HUES64 (cell line): ENCODE results near the gene MARVELD1.

ENCODE experiments used
- H3K27ac ChIP-seq: 2 replicates; pipeline ENCODE4 v1.7.0; 2013; ENCODE audit warnings: low read depth, low read length, inconsistent platforms
- H3K27me3 ChIP-seq: 2 replicates; pipeline ENCODE4 v1.6.1; 2013; ENCODE audit warnings: mild to moderate bottlenecking, low read length; ENCODE audit not compliant: insufficient read depth
- H3K36me3 ChIP-seq: 2 replicates; pipeline ENCODE4 v1.6.1; 2013; ENCODE audit warnings: mild to moderate bottlenecking, low read length; ENCODE audit not compliant: insufficient read depth
- H3K4me1 ChIP-seq: 2 replicates; pipeline ENCODE4 v1.6.1; 2013; ENCODE audit warnings: mild to moderate bottlenecking, low read length, moderate library complexity; ENCODE audit not compliant: insufficient read depth
- H3K4me3 ChIP-seq: 2 replicates; pipeline ENCODE4 v1.5.1; 2013; ENCODE audit warnings: mild to moderate bottlenecking, low read length, moderate library complexity
- H3K9ac ChIP-seq: 2 replicates; pipeline ENCODE4 v1.6.1; 2013; ENCODE audit warnings: mild to moderate bottlenecking, low read depth, low read length
- H3K9me3 ChIP-seq: 2 replicates; pipeline ENCODE4 v1.6.1; 2013; ENCODE audit warnings: low read depth, low read length; ENCODE audit not compliant: insufficient read depth
- WGBS: fragments of 150-250, 120-280 bp; methylation state at CpG from one replicate; pipeline ENCODE4 v1.1.7; 2013; ENCODE audit warnings: missing lambda C conversion rate; 5-methylcytosine and 5-hydroxymethylcytosine counted together

The MARVELD1 gene

GRCh38 chr10:97740613-97741012, 27.1 kb downstream of the MARVELD1 start:
- Histone ChIP-seq H3K36me3 (peaks cover 60% of the 10 kb centered on the region), H3K9me3 (peaks cover 11% of the 10 kb centered on the region), H3K4me3 (no peak overlapping the region), H3K27ac (no peak overlapping the region), H3K4me1 (peaks cover 4% of the 10 kb centered on the region; the same call in 1 of the 2 replicates), H3K9ac (no peak overlapping the region), H3K27me3 (peaks cover 11% of the 10 kb centered on the region)
- 85% methylated on average over 2 of the region's 2 CpGs for WGBS

DNA sequence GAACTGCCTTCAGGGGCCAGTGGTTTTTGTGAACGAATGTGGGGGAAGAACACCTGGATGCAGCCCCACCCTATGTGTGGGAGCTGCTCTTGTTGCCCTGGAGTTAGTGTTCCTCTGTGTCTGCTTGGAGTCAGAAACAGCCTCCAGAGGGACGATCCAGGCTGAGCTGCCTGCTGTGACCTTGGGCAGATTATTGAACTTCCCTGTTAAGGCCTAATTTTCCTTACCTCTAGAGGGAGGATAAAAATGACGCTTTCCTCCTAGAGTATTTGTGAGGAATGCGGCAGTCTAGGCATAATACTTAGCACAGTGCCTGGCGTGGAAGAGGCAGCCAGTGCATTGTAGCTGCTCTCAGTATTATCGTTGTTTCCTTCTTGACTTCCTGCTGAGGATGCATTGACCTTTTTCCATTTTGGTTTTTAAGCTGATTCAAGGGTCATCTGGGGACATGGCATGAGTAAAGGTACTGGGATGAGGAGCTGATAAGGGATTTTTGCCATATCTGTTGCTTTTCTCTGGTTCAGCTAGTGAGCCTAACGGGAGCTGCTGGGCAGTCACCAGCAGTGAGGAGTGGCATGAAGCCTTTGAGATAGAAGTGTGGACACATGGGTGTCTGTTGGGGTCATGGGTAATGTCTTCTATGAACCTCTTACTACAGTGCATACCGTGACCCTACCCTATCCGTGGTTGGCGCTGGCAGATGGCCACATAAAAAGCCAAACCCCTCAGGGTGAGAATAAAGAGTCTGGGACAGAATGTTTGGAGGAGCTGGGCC, 29.8 kb downstream of the MARVELD1 start:
- no peak overlapping the region for H3K9ac ChIP-seq

GRCh38 chr10:97744405-97745035, 31.0 kb downstream of the MARVELD1 start:
- H3K4me1 ChIP-seq, result no peaks in the 10 kb centered on the region
- no peak overlapping the region for H3K4me3 ChIP-seq
- peaks cover 84% of the 10 kb centered on the region for H3K36me3 ChIP-seq
- WGBS, result 93% methylated on average over 14 of the region's 15 CpGs
- no peaks in the 10 kb centered on the region for H3K9me3 ChIP-seq
- H3K27me3 ChIP-seq, result no peaks in the 10 kb centered on the region
- H3K9ac ChIP-seq, result no peak overlapping the region
- no peak overlapping the region for H3K27ac ChIP-seq

More for the DNA sequence above, 29.8 kb downstream of the MARVELD1 start:
- no peaks in the 10 kb centered on the region for H3K27me3 ChIP-seq
- 93% methylated on average over 10 of the region's 10 CpGs for WGBS
- no peak overlapping the region for H3K27ac ChIP-seq
- no peak overlapping the region for H3K4me3 ChIP-seq
- H3K9me3 ChIP-seq, result no peaks in the 10 kb centered on the region
- no peaks in the 10 kb centered on the region for H3K4me1 ChIP-seq
- H3K36me3 ChIP-seq, result peaks cover 84% of the 10 kb centered on the region

GRCh38 chr10:97747573-97747972, 34.0 kb downstream of the MARVELD1 start:
- H3K27ac ChIP-seq, result no peak overlapping the region

GRCh38 chr10:97748116-97748515, 34.6 kb downstream of the MARVELD1 start:
- Histone ChIP-seq H3K4me3 (no peak overlapping the region), H3K9ac (no peak overlapping the region), H3K4me1 (no peaks in the 10 kb centered on the region), H3K9me3 (no peaks in the 10 kb centered on the region), H3K27me3 (no peaks in the 10 kb centered on the region), H3K36me3 (peaks cover 94% of the 10 kb centered on the region), H3K27ac (no peak overlapping the region)
- 93% methylated on average over 10 of the region's 10 CpGs for WGBS

More at GRCh38 chr10:97747573-97747972, 34.0 kb downstream of the MARVELD1 start:
- Histone ChIP-seq H3K9ac (no peak overlapping the region), H3K36me3 (peaks cover 92% of the 10 kb centered on the region), H3K9me3 (no peaks in the 10 kb centered on the region), H3K4me3 (no peak overlapping the region), H3K4me1 (no peaks in the 10 kb centered on the region), H3K27me3 (no peaks in the 10 kb centered on the region)
- 97% methylated on average over 1 of the region's 1 CpG for WGBS

GRCh38 chr10:97752956-97753355, 39.4 kb downstream of the MARVELD1 start:
- Histone ChIP-seq H3K36me3 (peaks cover 92% of the 10 kb centered on the region), H3K4me1 (no peaks in the 10 kb centered on the region), H3K9me3 (no peaks in the 10 kb centered on the region), H3K4me3 (no peak overlapping the region), H3K27me3 (no peaks in the 10 kb centered on the region), H3K27ac (no peak overlapping the region), H3K9ac (no peak overlapping the region)
- WGBS, result 96% methylated on average over 18 of the region's 18 CpGs

DNA sequence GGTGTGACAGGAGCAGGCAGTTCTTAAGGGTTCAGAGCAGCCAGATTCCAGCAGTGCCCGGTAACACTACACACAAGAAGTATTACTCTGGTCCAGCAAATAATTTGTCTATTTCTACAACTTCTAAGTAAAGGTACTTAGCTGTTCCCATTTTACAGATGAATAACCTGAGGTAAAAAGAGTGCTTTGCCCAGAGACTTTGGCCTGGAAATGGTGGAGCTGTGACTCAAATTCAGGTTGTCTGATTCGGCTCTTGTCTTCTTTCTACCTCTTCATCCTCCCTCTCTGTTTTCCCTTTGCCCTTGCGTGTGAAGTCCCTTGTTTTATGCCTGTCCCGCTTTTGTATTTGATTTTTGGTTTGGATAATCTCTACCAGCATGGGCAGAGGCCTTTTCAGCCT, 41.2 kb downstream of the MARVELD1 start:
- H3K4me1 ChIP-seq, result no peaks in the 10 kb centered on the region
- WGBS, result 82% methylated on average over 3 of the region's 4 CpGs
- H3K4me3 ChIP-seq, result no peak overlapping the region
- H3K27ac ChIP-seq, result no peak overlapping the region
- no peaks in the 10 kb centered on the region for H3K27me3 ChIP-seq
- no peak overlapping the region for H3K9ac ChIP-seq
- no peaks in the 10 kb centered on the region for H3K9me3 ChIP-seq
- peaks cover 77% of the 10 kb centered on the region for H3K36me3 ChIP-seq

DNA sequence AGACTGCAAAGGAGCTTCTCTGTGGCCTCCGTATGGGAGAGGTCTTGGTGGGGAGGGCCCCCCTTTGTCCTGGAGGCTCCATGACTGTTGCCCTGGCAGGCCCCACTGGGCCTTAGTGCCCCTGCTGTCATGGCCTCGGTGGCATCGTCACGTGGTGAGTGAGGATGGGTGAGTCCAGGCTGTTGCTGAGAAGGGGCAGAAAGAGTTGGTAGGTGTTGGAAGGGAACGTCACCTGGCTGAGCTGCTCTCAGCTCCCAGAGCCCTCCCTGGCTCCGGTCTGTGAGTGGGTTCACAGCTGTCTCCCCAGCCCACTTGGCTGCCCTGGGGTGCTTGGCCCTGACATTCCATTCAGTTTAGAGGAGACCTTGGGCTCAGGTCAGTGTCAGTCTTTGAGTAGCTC, 42.2 kb downstream of the MARVELD1 start:
- peaks cover 77% of the 10 kb centered on the region for H3K36me3 ChIP-seq

DNA sequence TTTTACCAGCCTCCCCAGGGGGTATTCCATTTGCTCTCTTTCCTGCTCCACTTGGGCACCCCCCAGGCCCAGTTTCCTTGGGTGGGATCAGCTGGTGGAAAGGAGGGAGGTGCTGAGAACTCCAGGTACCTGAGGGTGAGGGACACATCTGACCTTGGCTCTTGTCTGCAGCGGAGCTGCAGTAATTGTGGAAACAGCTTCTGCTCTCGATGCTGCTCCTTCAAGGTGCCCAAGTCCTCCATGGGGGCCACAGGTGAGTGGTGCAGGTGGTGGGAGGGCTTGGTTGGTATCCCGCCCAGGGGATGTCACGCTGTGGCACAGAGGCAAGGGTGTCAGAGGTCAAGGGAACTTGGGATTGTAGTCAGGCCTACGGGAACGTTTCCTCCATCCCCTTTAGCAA, 43.9 kb downstream of the MARVELD1 start:
- Histone ChIP-seq H3K9ac (no peak overlapping the region), H3K9me3 (no peaks in the 10 kb centered on the region), H3K27me3 (no peaks in the 10 kb centered on the region), H3K4me3 (no peak overlapping the region), H3K4me1 (peaks cover under 1% of the 10 kb centered on the region; the same call in 1 of the 2 replicates), H3K36me3 (peaks cover 59% of the 10 kb centered on the region), H3K27ac (no peak overlapping the region)
- 96% methylated on average over 6 of the region's 6 CpGs for WGBS

More for the DNA sequence above, 42.2 kb downstream of the MARVELD1 start:
- Histone ChIP-seq H3K4me1 (no peaks in the 10 kb centered on the region), H3K9ac (no peak overlapping the region), H3K27ac (no peak overlapping the region), H3K4me3 (no peak overlapping the region), H3K27me3 (no peaks in the 10 kb centered on the region), H3K9me3 (no peaks in the 10 kb centered on the region)
- WGBS, result 90% methylated on average over 6 of the region's 6 CpGs

GRCh38 chr10:97759158-97759887, 45.8 kb downstream of the MARVELD1 start:
- 58% methylated on average over 4 of the region's 5 CpGs for WGBS
- peaks cover 42% of the 10 kb centered on the region for H3K36me3 ChIP-seq

DNA sequence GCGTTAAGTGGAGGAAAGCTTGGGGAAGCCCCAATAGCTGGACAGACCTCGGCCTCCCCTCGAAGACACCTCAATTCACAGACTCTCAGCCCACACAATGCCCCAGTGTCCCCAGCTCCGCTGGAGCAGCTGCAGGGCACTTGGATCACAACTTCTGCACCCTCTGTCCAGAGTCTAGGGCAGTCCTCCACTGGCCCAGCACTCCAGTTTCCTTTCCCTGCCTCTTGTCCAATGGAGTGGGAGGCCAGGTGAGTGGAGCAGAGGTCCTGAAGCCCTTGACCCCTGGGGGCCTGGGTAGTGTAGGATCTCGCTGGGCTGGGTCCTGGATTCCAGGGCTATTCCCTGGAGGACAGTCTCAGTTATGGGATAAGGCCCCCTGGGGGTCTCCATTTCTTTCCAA, 46.4 kb downstream of the MARVELD1 start:
- no peak overlapping the region for H3K4me3 ChIP-seq
- peaks cover 15% of the 10 kb centered on the region for H3K4me1 ChIP-seq
- H3K27me3 ChIP-seq, result no peaks in the 10 kb centered on the region
- H3K27ac ChIP-seq, result no peak overlapping the region
- H3K9me3 ChIP-seq, result no peaks in the 10 kb centered on the region
- no peak overlapping the region for H3K9ac ChIP-seq
- H3K36me3 ChIP-seq, result peaks cover 35% of the 10 kb centered on the region
- WGBS, result 89% methylated on average over 5 of the region's 5 CpGs

More at GRCh38 chr10:97759158-97759887, 45.8 kb downstream of the MARVELD1 start:
- H3K9ac ChIP-seq, result no peak overlapping the region
- H3K4me3 ChIP-seq, result no peak overlapping the region
- no peak overlapping the region for H3K27ac ChIP-seq
- peaks cover 13% of the 10 kb centered on the region for H3K4me1 ChIP-seq
- no peaks in the 10 kb centered on the region for H3K9me3 ChIP-seq
- no peaks in the 10 kb centered on the region for H3K27me3 ChIP-seq
